Heart left ventricle (tissue), 16 donors: ENCODE data around the gene ETFRF1. TPM values are rescaled to one million over a fixed set of nuclear protein-coding genes. Genes with fewer than 3 reads are reported as not detected.

Source experiments
- ATAC-seq, 4 donors: fragments of 200-7000 bp; cut with Tn5 transposase; one replicate each; pipeline ENCODE4 v1.9.1; 2020 to 2022; ENCODE audit warnings: moderate library complexity in 4 of 4, mild to moderate bottlenecking in 3 of 4, moderate number of reproducible peaks in 1 of 4
- DNase-seq, 5 donors: peaks; one replicate each; pipeline ENCODE4 v3.0.0-alpha.2; 2020
- H3K27ac ChIP-seq, 12 donors: fragments of 200-600 bp; sonication (generic) in 4 of 12; one replicate each; pipeline versions ENCODE4 v1.5.0 to v1.8.0; 2016 to 2022; ENCODE audit warnings: mild to moderate bottlenecking in 2 of 12
- H3K27me3 ChIP-seq, 9 donors: fragments of 200-600 bp; sonication (generic) in 2 of 9; one replicate each; pipeline versions ENCODE4 v1.5.1 to v1.8.0; 2016 to 2022; ENCODE audit warnings: mild to moderate bottlenecking in 3 of 9
- H3K36me3 ChIP-seq, 9 donors: fragments of 200-600 bp; sonication (generic) in 2 of 9; one replicate each; pipeline versions ENCODE4 v1.5.0 to v1.8.0; 2018 to 2022; ENCODE audit warnings: mild to moderate bottlenecking in 2 of 9
- H3K4me1 ChIP-seq, 12 donors: fragments of 200-600 bp; sonication (generic) in 4 of 12; one replicate each; pipeline versions ENCODE4 v1.5.0 to v1.8.0; 2016 to 2022; ENCODE audit warnings: mild to moderate bottlenecking in 3 of 12
- H3K4me3 ChIP-seq, 12 donors: fragments of 200-600 bp; sonication (generic) in 4 of 12; one replicate each; pipeline versions ENCODE4 v1.5.0 to v1.8.0; 2017 to 2022; ENCODE audit warnings: mild to moderate bottlenecking in 9 of 12, moderate library complexity in 4 of 12
- H3K9me3 ChIP-seq, 12 donors: fragments of 200-600 bp; sonication (generic) in 4 of 12; one replicate each; pipeline versions ENCODE4 v1.5.0 to v1.8.0; 2016 to 2022; ENCODE audit warnings: mild to moderate bottlenecking in 1 of 12
- CTCF ChIP-seq, 12 donors: fragments of 200-600 bp; sonication (generic) in 4 of 12; IDR thresholded peaks; one replicate each; pipeline versions ENCODE4 v1.5.0 to v1.8.0; 2018 to 2022; ENCODE audit warnings: antibody characterized with exemption in 12 of 12, mild to moderate bottlenecking in 5 of 12
- POLR2A ChIP-seq, 2 donors: fragments of 450-650 bp; IDR thresholded peaks; one replicate each; pipeline ENCODE4 v1.6.1; 2017; ENCODE audit warnings: antibody characterized with exemption in 2 of 2, mild to moderate bottlenecking in 2 of 2, moderate library complexity in 2 of 2
- WGBS, 4 donors: extraction: QIAGEN DNeasy Blood & Tissue Kit in 2 of 4; methylation state at CpG; one replicate each; pipeline versions ENCODE4 v1.1.5 to v1.1.7; 2013 to 2018; 5-methylcytosine and 5-hydroxymethylcytosine counted together
- intact Hi-C, 10 donors: fragments of 100-400 bp; cut with DNase I; formaldehyde crosslinking; loops; one replicate each; pipeline versions ENCODE4 v1.11.1 to v1.14.2; 2022
- polyA plus RNA-seq, 2 donors: library from polyadenylated mRNA; stranded (reverse); fragments of 200-250 nt; gene quantifications; one replicate each; pipeline ENCODE4 v1.2.3, GENCODE V29; 2013
- total RNA-seq, 9 donors: library from RNA; depleted of rRNA in 2 of 9; stranded (reverse); fragments of >200 nt in 2 of 9; fragmentation: NEBNext Ultra II Directional in 3 of 9; extraction: Animal tissue kit (Norgen Biotek cat#: 25700) in 3 of 9; gene quantifications; one replicate each; pipeline versions ENCODE4 v1.1.0 to v1.2.4, GENCODE V29; 2016 to 2023
- donor health status: ischemic (EF 13 %, LVEDD 7.1; RV severe dilation, severe dysfunction).
- donor health status: healthy with polysubstance abuse.
- donor health status: DM: no; HTN: yes; CAD: no.
- donor health status: DM: no; HTN: no; CAD: no.
- donor health status: ischemic (EF 25% LVEDD 6.9; RV normal size, moderate dysfunction).
- donor health status: ischemic (EF 25% LVEDD 5.7; RV mildly dilated, moderate dysfunction).
- donor health status: healthy.
- donor health status: DM: yes; HTN: yes; CAD: no.
- donor health status: ischemic (EF 35%, LVEDD 5.7; RV mildly dilated, moderate dysfunction).
- donor health status: nonischemic (EF 11% LVEDD 7.7; RV severe dilation, severe dysfunction).
- donor health status: DM: yes; HTN: yes; CAD: no.
- donor health status: PGD.
- donor health status: ischemic (EF 29% LVEDD 5.4; RV normal size, mild dysfunction).
- donor health status: nonischemic (EF 23%, LVEDD 6.1; RV moderate dilation, normal function).

Gene ETFRF1
- total and polyA plus RNA-seq, 11 donors = 31.4 to 83.8 (median 52.2) TPM

- intact Hi-C loops = no loop called here
- no peak for ATAC-seq
- no peak for DNase-seq
- H3K36me3 ChIP-seq = no peaks in the 10 kb centered on the region
- no peak overlapping the region for H3K27ac ChIP-seq
- no peaks in the 10 kb centered on the region for H3K27me3 ChIP-seq
- peaks cover 0 to 5% (median 0%) of the 10 kb centered on the region in 12 donors for H3K9me3 ChIP-seq
- no peak for TF ChIP-seq CTCF (IDR thresholded peaks at IDR 0.05)
- TF ChIP-seq POLR2A (IDR thresholded peaks at IDR 0.05) = no peak
- WGBS, 4 donors = 45 to 69% (median 57%) methylated on average over 2 of the region's 2 CpGs
- H3K4me1 ChIP-seq = no peaks in the 10 kb centered on the region
- no peak overlapping the region for H3K4me3 ChIP-seq
Measured at GRCh38 chr12:25184132-25184531, 10.9 kb upstream of the ETFRF1 start.

- Histone ChIP-seq H3K4me3 (no peak overlapping the region), H3K36me3 (no peaks in the 10 kb centered on the region), H3K27ac (no peak overlapping the region), H3K9me3 (no peaks in the 10 kb centered on the region), H3K27me3 (no peaks in the 10 kb centered on the region), H3K4me1 (no peaks in the 10 kb centered on the region)
- ATAC-seq (no peak), DNase-seq (no peak)
- WGBS, 4 donors = 86 to 90% (median 87%) methylated on average over 4 of the region's 4 CpGs
- intact Hi-C loops = no loop called here
- TF ChIP-seq CTCF (IDR thresholded peaks at IDR 0.05) = no peak
- TF ChIP-seq POLR2A (IDR thresholded peaks at IDR 0.05) = no peak
Measured at GRCh38 chr12:25186038-25186787, 8.8 kb upstream of the ETFRF1 start.

- no peak overlapping the region for H3K27ac ChIP-seq
- no peak for DNase-seq
- TF ChIP-seq CTCF (IDR thresholded peaks at IDR 0.05) (no peak), POLR2A (IDR thresholded peaks at IDR 0.05) (no peak)
- 51 to 62% (median 57%) methylated on average over 3 of the region's 3 CpGs for WGBS, 4 donors
- no peak for ATAC-seq
- intact Hi-C loops = no loop called here
- H3K4me3 ChIP-seq = no peak overlapping the region
- H3K9me3 ChIP-seq = no peaks in the 10 kb centered on the region
- H3K27me3 ChIP-seq = no peaks in the 10 kb centered on the region
- H3K36me3 ChIP-seq = no peaks in the 10 kb centered on the region
- H3K4me1 ChIP-seq = no peaks in the 10 kb centered on the region
Measured at GRCh38 chr12:25186788-25187402, 8.1 kb upstream of the ETFRF1 start.

- 90 to 95% (median 92%) methylated on average over 2 of the region's 2 CpGs for WGBS, 4 donors
- Histone ChIP-seq H3K9me3 (no peaks in the 10 kb centered on the region), H3K27ac (no peak overlapping the region), H3K36me3 (no peaks in the 10 kb centered on the region), H3K4me3 (no peak overlapping the region), H3K27me3 (no peaks in the 10 kb centered on the region), H3K4me1 (no peaks in the 10 kb centered on the region)
- TF ChIP-seq POLR2A (IDR thresholded peaks at IDR 0.05) (no peak), CTCF (IDR thresholded peaks at IDR 0.05) (no peak)
- ATAC-seq = no peak
- intact Hi-C loops = no loop called here
- DNase-seq = no peak
Measured at GRCh38 chr12:25187781-25188180, 7.3 kb upstream of the ETFRF1 start.
